SW480 (cell line): ENCODE data around the gene DAGLA.
A peak's percentile ranks its signal among the peaks of the same experiment; 100 is the strongest.

ENCODE experiments used
- DNase-seq: peaks from one replicate; pipeline ENCODE4 v3.0.0-alpha.2; 2016; ENCODE audit warnings: low spot score

The DAGLA gene

GRCh38 chr11:61780581-61781162 lies 100.5 kb downstream of the DAGLA start:
- no peak for DNase-seq

- DNase-seq, result no peak
These were observed 101.4 kb downstream of the DAGLA start for GRCh38 chr11:61781585-61781984.

GRCh38 chr11:61782299-61782698 lies 102.1 kb downstream of the DAGLA start:
- DNase-seq, result no peak

GRCh38 chr11:61782841-61783240 lies 102.7 kb downstream of the DAGLA start:
- DNase-seq, result no peak

GRCh38 chr11:61783717-61784505 lies 103.7 kb downstream of the DAGLA start:
- no peak for DNase-seq

GRCh38 chr11:61784506-61784805 lies 104.3 kb downstream of the DAGLA start:
- no peak for DNase-seq

- no peak for DNase-seq
These were observed 105.7 kb downstream of the DAGLA start for GRCh38 chr11:61785837-61786402.

GRCh38 chr11:61787928-61788491 lies 107.8 kb downstream of the DAGLA start:
- peak; percentile 69 for DNase-seq

- peak; percentile 88 for DNase-seq
These were observed 111.6 kb downstream of the DAGLA start for GRCh38 chr11:61791737-61792309.

- DNase-seq, result peak; percentile 95
These were observed 112.3 kb downstream of the DAGLA start, which contains the start of the genes FEN1 and TMEM258 for GRCh38 chr11:61792310-61793082. Gene FEN1 (plus strand): TSS chr11:61792911. CDS start chr11:61795362, 2,451 bp downstream. Gene TMEM258 (minus strand): TSS chr11:61792599. CDS start chr11:61792558, 41 bp downstream.

GRCh38 chr11:61793083-61793828 lies 113.1 kb downstream of the DAGLA start:
- DNase-seq, result no peak

- DNase-seq, result no peak
These were observed 113.6 kb downstream of the DAGLA start for GRCh38 chr11:61793829-61794204.

GRCh38 chr11:61794579-61794978 lies 114.4 kb downstream of the DAGLA start:
- DNase-seq, result no peak

- no peak for DNase-seq
These were observed 115.3 kb downstream of the DAGLA start for GRCh38 chr11:61795459-61795858.

GRCh38 chr11:61795876-61796526 lies 115.8 kb downstream of the DAGLA start:
- no peak for DNase-seq
